DMS153 (cell line): ENCODE measurements around the gene PARP1.

Experiments
- DNase-seq: peaks from one replicate; lab custom pipeline; 2025; lab: John Stamatoyannopoulos, UW

PARP1 gene

DNA sequence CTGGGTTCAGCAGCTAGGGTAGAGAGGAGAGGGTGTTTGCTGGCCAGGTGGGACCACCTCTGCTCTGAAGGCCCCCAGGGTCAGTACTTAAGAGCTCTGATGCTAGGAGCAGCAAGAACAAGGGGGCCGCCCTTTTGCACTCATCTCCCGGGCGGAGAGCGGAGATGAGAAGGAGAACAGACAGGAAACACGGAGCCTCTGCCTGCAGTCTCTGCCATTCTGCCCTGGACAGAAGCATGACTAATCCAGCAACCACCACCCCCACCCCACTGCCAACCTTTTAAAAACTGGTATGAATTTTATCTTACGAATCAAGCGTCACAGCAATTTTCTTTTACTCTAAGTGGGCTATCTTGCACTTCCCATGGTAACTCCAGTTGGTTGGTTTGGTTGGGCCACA, 34.5 kb downstream of the PARP1 start:
- DNase-seq = no peak

DNA sequence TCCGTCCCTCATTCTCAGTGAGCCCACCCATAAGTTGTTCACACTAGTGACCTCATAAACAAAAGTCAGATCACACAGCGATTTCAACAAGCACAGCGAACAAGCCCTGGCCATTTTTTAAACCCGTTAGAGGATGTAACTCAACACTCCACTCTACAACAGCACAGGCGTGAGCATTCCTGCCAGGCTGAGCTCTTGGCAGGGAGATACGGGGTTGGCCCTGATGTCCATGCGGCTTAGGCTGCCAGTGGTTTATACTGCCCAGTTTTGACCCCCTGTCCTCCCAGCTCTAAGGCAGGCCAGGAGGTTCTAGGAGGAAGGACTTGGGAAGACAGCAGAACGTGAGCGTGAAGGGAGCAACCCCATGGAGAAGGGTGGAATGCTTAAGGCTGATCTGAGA, 35.0 kb downstream of the PARP1 start:
- DNase-seq = no peak

DNA sequence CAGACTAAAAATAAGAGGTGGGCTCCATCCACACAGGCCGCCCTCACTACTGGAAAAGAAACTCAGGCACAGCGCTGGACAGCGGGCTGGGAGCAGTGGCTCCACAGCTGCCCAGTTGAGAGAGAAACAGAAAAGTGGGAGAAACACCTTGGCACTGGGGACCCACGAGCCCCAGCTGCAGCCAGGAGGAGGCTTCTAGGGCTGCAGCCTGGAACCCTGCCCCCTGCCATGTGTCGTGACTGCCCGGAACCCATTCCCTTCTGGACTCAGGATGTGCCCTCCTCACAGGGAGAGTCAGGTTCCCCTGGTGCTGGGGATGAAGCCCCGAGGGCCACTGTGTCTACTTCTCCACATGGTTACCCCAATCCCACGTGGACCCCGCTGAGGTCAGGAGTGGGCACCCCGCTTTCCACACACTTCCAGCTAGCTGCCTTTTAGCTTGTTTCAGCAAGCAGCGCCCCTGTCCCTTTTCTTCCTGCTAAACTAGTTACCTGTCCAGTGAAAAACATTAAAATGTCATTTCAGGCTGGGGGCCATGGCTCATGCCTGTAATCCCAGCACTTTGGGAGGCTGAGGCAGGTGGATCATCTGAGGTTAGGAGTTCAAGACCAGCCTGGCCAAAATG, 35.9 kb downstream of the PARP1 start:
- no peak for DNase-seq

GRCh38 chr1:226371027-226371694, 36.7 kb downstream of the PARP1 start:
- no peak for DNase-seq

DNA sequence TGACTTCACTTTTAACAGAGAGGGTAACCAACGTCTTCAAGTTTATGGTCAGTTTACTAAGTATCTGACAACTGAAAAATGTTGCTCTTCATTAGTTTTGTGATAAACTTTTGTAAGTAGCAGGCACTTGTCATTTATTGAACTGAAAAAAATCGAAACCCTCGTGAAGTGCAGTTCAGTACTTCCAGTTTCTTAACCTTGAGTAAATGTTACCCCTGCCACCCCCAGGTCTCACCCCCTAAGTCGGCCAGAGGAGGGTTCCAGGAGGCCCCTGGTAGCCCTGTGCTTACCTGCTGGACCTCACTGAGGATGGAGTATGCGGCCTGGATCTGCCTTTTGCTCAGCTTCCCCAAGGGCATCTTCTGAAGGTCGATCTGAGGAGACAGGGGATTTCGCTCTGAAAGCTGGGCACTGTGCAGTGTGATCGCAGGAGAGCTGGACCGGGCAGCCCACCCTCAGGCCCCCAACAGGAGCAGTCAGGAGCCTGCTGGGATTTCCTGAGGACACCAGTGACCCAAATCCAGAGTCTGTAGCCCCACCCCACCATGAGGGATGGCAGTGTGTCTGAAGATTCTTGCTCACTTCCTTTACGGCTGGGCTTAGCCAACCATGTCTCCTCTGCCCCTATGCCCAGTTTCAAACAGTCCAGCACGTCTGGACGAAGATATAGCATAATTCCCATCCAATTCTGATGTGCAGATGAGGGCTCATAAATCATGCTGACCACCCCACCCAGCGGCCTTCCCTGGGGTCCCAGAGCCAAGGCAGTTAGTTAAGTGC, 37.6 kb downstream of the PARP1 start:
- DNase-seq = no peak

DNA sequence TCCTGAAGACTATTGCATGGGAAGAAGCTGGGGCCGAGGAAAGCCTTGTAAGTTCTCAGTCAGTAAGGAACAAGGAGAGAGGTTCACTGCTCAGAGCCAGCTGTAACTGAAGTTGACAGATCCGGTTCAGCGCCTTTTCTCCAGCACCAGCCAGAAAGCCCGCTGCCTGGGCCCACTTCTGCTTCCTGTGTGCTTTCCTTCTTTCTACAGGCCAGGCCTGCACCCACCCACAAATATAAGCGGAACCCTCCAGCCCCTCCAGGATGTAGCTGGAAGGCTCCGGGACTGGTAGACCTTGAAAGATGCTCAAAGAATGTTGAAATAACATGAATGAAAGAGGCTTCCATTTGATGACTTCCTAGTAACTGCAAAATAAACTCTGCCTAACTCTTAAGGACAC, 38.8 kb downstream of the PARP1 start:
- DNase-seq = no peak

- DNase-seq = no peak
Observed at GRCh38 chr1:226366290-226366689, 41.6 kb downstream of the PARP1 start.

- no peak for DNase-seq
Observed at GRCh38 chr1:226365831-226366231, 42.1 kb downstream of the PARP1 start.

DNA sequence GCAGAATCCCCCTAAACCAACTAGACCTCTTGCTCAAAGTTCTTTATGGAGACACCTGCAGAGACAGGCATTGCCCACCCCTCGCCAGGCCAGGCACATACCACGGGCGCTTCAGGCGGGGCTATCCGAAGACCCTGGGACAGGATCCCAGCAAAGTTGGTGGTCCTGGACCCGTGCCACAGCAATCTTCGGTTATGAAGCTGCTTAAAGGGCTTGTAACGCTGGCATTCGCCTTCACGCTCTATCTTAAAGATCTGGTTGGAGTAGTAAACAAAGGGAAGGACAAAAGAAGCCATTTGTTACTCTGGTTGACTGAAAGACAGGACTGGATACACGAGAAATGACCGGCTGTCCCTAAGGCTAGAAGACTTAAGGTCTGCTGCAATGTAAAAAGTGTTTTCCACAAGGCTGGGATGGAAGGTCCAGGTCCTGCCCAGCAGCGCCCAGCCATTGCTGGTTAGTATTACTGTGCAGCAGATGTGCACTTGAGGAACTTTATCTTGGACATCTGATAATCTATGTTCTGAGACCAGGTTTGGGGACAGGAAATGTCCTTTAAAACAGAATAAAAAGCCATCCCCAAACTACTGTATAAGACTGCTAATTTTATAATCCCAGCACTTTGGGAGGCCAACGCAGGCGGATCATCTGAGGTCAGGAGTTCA, 42.9 kb downstream of the PARP1 start:
- DNase-seq = no peak

- DNase-seq = no peak
Observed at GRCh38 chr1:226364514-226364899, 43.4 kb downstream of the PARP1 start.

- no peak for DNase-seq
Observed at GRCh38 chr1:226363801-226364513, 43.9 kb downstream of the PARP1 start.

DNA sequence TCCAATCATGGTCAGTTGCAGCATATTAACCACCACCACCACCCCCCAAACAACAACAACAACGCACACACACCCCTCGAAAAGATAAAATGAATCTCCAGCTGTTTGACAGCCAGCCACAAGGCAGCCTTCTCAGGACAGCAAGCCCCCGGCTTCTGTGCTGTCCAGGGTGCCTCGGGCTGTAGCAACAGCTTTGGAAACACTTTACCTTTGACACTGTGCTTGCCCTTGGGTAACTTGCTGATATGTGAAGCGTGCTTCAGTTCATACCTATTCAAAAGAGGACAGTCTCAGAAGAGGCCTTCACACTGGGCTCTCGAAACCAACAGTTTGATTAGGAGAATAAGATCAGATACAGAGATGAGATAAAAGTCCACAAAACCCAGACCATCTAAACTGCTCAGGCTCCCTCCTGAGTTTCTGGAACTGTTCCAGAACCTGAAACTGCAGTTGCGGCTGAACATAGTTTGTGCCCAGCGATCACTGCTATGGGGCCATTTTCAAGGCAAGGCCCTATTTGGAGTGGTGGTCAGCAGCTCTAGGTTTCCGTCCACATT, 44.9 kb downstream of the PARP1 start:
- DNase-seq = no peak

- DNase-seq = no peak
Observed at GRCh38 chr1:226362361-226362760, 45.5 kb downstream of the PARP1 start.

GRCh38 chr1:226360106-226360746, 47.7 kb downstream of the PARP1 start:
- no peak for DNase-seq

DNA sequence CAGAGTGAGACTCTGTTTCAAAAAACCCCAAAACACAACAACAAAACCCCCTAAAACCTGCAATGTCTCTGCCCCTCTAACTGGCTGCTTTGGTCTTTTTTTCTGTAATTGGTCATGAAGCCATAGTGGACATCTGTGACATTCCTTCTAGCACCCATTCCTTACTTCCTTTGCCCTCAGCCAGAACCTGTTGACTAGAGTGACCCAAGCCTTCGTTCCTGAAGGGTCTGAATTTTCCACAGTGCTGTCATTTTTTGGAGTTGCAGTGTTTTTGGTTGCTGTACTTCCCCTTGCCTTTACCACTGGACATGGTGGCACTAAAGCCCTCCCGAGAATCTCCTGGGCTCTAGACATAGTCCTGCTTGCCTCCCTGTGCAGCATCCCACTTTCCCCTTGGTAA, 50.5 kb downstream of the PARP1 start:
- DNase-seq = no peak

GRCh38 chr1:226355669-226356551, 52.0 kb downstream of the PARP1 start:
- DNase-seq = no peak

DNA sequence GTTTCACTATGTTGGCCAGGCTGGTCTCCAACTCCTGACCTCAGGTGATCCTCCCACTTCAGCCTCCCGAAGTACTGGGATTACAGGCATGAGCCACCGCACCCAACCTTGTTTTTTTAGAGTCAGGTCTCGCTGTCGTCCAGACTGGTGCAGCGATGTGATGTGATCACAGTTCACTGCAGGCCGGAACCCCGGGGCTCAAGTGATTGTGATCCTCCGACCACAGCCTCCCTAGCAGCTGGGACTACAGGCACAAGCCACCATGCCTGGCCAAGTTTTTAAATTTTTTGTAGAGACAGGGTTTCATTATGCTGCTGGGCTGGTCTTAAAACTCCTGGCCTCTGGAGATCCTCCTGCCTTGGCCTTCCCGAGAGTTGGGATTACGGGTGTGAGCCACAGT, 52.9 kb downstream of the PARP1 start:
- DNase-seq = no peak

DNA sequence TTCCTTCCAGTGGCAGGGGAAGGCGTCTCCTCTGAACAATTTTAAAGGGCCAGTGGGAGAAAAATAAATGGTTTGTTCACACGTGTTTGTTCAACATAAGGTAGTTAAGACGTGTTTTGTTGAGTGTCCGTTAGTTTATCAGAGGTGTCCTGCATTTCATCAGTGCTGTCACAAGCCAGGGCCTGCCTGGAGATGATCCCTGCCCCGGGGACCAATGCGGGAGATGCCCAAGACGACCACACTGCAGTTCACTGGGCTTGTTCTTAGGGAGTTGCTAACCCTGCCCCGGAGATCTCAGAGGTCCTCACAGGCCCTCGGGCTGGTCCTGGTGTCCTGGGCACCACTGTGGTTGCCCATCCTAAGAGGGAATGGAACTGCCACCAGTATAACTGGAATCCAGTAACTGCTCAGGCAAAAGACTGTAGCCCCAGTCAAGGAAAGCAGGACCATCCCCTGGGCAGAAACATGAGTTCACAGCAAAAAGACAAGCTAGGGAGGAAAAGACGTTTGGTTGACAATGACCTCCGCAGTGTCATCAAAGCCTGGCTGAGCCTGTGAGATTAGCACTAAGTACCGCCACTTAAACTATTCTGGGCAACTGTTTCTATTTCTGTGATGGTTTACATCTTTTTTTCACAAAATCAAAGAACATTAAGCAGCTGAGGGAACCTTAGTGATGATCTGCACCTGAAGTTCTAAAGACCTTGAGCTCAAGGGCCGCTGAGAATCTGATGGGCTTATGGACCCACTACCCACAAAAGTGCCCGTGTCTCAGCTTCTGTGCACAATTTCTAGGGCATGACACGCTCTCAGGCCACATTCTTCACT, 54.0 kb downstream of the PARP1 start:
- no peak for DNase-seq

- no peak for DNase-seq
Observed at GRCh38 chr1:226351709-226352108, 56.2 kb downstream of the PARP1 start.

GRCh38 chr1:226350519-226350865, 57.4 kb downstream of the PARP1 start:
- no peak for DNase-seq
